Measurements from ENCODE around the gene SEC16B.
A peak's percentile ranks its signal among the peaks of the same experiment; 100 is the strongest.

The SEC16B gene

DNA sequence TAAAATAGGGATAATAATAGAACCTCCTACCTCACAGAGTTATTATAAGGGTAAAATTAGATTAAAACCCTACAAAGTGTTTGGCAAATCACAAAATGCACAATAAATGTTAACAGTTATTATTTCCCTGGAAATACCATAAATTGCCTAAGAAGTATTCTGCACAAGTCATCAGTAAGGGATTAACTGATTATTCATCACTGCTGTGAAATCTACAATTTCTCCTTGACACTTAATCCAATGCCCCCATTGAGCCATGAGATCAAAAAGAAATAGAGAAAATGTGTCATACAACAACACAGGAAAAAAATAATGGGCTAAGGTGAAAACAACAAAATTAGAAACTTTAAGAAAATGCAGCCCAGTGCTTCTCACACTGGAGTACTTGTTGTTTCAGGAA is 6.7 kb upstream of the SEC16B start:
- DNase-seq = no peak

DNA sequence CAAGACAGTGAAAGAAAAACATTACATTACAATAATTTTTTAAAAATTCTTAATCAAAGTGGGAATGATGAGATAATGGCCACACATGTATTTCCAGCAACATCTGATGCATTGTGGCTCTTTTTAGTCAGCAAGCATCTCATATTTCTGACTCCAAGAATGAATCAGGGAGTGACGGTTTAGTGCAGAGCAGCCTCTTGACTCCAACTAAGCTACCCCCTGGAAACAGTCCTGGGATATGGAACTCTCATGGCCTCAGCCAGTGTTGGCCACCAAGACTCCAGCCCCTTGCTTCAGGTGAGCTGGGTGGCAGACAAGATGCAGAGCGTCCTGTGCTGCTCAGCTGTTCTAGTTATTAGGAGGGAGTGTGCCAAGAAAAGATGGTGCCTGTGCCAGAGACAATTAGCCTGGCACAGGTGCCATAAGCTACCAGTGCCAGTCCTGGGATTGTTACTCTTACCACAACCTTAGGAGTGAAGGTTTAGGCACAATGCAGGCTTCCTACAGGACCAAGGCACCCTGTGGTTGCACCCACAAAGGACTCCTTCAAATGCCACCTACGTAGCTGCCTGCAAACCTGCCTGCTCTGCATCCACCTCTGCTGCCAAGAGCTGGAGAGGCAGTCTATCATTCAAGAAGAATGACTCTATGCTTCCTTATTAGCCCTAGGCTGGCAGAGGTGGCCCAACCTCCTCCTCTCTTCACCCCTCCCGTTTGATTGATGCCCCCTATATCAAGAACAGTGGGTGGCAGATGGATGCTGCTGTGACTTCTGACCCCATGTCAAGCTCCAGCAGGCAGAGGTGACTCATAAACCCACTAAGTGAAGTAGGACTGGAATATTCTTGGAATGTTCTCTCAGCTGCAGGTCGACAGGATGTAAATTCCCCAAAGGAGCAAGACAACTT is 6.0 kb upstream of the SEC16B start:
- DNase-seq = no peak

DNA sequence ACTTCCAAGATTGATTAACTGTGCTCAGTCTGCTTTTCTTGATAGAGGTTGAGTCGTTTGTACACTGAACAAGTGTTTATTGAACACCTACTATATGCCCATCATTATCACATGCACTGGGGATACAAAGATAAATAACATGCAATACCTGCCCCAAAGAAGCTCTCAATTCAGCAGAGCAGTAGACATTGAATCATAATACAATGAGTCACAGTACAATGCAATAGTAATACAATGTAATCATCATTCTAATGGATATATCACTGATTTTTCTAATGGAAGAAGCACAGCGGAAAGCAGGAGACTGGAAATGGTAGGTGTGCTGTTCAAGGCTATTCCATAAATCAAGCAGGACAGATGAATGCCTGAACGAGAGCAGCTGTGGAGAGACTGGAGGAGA is 3.7 kb upstream of the SEC16B start:
- DNase-seq = no peak

DNA sequence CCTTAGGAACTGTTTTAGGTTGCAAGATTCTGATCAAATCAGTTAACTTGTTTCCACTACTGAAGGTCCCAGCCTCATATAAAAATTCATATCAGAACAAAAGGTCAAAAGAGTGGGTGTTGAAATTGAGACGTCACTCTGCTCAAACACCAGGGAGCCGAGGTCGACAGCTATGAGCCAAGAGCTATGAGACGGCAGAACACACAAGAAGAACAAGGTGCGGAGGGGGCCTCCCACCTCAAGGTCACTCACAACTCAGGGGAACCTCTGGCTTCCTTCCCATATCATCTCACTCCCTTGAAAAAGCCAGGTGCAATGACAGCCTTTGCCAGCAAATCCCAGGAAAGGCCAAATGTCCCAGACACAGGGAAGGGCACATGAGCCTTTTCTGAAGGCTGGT is 749 bp downstream of the SEC16B start:
- DNase-seq = no peak

DNA sequence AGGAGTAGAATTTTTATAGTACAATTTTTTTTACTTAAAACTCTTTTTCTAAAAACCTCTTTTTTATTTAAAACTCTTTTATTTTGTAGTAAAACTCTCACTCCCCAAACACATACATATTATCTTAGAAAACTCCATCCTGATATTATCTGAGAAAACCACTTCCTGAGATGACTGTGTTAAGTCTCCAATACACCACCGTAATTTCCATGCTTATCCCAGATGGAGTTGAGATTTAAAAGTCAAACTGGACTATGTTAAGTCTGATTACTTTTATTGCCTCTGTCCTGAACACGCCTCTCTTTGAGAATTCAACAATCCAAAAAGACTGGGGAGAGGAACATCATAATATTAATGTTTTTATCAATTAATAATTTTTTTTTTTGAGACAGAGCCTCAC is 3.7 kb downstream of the SEC16B start:
- DNase-seq = no peak

DNA sequence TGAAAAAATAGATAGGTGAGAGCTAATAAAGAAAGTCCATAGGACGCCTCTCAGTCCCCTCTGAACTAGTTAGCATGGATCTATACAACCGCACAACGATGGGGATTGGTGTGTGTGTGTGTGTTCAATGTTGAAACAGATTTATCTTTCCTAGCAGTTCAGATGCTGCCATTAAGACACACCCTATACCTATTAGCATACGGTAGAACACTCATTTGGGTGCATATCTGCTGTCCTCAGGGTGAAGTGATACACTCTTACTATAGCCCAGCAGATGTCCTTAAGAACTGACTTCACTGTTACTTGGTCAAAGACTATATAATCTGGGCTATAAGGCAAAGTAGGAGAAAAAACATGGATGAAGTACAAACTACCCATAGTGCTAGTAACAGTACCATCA is 4.6 kb downstream of the SEC16B start:
- no peak for DNase-seq

DNA sequence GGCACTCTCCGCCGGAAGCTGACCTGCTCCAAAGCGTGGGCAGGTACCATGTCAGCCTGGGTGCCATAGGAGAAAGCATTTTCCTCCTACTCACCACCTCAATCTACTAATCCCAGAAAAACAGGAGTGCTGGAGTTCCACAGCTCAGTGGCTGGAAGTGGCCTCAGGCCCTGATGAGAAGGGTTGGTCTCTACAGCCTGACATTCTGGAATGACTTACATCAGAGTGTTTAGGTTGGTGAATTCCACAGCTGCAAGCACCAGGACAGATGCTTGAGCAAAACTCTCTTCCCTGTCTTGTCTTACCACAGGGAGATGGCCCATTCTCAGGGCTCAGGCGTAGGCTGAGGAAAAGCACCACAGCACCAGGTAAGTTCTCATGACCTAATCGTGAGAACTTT is 5.5 kb downstream of the SEC16B start:
- no peak for DNase-seq

DNA sequence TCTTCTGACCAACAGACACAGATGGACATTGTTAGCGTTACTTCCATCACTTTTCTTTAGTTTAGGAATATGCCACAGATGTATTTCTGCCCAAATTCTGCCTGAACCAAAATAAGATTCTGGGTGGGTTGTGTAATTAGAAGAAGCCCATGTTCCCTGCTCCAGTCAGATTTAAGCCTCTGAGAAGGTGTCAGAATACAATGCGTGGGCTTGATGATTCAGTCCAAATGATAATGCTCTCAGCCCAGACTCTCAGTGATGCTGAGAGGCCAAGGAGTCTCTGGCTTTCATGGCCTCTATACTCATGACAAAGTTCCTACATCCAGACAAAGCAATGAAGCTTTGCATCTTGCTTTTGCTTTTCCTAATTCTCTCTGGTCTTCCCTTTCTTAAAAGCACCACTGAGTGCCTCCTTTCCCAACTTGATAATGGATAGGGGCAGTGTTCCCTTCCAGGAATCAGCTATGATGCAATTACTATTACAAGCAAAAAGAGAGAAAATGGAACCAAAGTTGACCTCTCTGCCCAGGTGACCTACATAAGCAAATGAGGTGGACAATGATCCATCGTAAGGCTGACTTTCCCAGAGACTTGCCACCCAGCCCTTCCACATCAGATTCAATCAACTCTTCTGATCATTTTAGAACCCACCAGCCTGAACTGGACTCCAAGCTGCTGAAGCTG is 8.8 kb downstream of the SEC16B start:
- DNase-seq = no peak

DNA sequence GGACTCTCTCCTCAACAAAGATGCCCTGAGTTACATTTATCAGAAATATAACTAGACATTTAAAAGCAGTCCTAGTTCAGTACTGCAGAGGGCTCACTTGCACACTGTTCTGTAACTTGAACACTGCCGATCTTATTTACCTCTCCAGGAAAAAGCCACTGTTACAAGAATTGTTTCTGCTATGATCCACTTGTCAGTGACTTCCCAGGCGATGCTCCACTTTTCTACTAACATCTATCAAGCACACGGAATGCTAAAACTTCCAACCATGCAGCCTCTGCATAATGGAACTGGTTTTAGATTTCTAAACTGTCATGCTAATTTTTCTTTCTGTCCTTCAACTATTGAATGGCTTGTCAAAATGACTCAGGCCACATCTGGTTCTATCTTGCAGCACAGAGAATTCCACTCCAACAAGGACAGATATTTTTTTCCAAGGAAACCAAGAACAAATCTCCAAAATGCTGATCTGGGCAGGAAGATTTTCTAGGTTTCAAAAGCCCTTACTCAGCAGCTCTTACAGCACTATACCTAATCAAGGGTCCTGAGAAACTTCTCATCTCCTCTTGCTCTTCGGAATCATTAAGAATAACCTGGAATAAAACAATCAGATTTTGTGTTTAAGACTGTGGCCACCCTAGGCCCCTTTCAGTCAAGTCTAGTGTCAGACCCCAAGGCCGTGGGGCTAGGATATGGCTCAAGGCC is 9.9 kb downstream of the SEC16B start:
- no peak for DNase-seq

DNA sequence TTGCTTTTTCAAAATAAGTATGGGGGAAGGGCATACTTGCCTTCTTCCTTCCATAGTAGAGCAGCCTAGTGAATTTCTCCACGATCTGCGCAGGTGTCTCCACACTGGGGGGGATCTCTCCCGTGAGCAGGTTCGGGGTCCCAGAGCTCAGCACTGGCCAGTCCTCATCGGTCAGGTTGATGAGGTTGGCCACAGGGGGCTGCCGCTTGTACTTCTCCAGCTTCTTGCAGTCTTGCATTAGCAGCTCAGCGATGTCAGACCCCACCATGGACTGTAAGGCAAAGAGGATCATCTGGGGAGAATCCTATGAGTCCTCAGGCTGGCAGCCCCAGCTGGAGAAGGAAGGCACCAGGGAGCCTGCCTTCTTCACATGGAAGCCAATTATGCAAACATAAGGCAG is 11.8 kb downstream of the SEC16B start:
- no peak for DNase-seq

DNA sequence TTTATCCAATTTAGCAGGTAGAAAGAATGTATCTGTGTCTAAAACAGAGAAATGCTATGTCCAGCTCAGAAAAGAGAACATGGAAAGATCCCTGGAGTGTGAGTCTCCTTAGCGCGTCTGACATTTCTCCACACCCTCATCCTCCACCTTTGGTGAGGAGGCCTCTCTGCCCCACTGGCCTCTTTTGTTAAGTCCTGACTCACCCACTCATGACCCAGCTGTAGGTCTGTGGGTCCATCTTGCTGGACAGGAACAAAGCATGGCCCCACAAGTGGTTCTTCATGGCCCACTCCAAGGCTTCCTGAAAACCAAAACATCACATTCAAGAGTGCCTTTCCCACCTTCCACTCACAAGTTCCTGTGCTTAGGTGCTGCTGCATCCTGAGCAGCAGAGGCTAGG is 15.8 kb downstream of the SEC16B start:
- no peak for DNase-seq

DNA sequence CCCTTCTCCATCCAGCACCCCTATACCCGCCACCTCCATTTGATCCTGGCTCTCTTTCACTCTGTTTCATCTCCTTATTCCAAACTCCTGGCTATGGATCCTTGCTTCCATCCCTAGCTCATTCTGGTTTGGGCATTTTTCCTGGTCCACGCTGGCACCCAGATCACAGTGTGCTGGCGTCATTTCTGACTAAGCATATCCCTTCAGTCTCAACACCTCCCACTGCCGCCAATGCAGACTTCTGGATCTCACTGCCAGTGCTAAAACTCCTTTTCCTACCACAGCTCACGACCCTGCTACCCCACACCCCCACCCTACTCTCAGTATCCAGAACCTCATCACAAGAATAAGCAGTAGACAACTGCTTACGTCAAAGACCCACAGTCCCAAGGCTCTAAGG is 16.3 kb downstream of the SEC16B start:
- DNase-seq = no peak

DNA sequence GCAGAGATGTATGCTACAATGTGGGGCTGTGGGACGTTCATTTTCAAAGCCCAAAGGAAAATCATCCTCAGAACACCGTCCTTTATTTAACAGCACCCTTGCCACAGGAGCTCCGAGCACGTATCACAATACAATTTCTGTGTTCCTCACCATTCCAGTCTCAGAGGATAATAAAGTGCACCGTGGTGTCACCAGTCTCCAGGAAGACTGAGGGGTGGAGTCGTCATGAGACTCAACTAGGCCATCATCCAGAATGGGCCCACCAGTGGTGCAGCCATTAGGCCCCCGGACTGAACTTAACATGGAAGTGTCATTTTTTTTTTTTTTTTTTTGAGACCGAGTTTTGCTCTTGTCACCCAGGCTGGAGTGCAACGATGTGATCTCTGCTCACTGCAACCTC is 17.2 kb downstream of the SEC16B start:
- no peak for DNase-seq

DNA sequence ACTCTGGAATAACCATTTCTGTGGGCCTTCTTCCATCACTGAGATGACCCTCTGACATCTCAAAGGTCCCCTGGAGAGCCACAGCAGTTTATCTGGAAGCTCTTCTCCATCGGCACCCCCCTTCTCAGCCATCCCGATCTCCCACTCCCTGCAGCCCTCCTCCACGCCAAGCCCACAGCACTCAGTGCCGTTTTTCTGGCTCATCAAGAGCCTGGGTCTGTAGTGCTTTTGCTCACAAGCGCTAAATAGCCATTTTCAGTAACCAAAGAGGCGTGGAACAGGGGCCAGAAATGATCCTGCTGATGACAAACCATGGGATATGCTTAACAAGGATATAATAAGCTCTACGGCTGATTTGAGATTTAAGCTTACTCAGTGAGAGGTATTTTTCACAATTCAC is 17.6 kb downstream of the SEC16B start:
- DNase-seq = no peak

DNA sequence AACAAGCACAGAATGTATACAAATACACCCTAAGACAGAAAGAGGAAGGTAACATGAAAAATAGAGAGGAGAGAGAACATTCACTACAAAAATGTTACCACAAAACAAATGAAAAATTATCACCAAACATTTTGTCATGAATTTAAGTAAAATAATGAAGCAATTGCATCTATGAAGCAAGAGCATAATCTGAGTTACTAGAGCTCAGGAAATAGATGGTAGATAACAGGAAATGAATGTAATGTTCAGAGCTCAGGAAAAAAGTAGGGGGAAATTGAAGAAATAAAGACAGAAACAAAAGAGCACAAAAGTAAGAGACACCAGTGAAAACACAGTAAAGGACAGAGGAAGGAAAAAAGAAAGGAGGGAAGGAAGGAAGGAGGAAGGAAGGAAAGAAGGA is 19.4 kb downstream of the SEC16B start:
- no peak for DNase-seq

DNA sequence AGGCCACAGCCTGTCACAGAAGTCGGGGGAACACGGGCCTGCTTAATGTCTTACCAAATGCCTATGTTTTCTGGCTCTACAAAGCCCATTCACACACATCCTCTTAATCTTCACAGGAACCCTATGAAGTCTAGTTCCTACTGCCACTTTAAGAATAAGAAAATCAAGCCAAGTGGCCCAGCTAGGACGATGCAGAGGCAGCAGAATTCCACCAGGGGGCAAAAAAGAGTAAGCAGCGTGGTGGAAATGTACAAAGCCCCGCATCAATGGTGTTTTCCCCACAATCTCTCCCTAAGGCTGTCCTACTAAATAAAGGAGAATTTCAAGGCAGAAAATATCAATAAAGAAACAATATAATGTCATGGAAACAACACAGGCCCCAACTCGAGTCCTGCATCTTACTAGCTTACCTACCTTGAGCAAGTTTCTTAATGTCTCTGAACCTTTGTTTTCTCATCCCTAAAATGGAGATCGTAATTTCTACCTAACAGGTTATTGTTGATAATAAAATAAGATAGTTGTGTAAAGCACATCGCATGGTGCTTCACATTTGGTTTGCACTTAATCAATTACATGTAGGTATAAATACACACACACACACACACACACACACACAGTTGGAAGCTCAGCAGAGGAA is 21.4 kb downstream of the SEC16B start:
- DNase-seq = peak in 1 of 5 donors; percentile 8

DNA sequence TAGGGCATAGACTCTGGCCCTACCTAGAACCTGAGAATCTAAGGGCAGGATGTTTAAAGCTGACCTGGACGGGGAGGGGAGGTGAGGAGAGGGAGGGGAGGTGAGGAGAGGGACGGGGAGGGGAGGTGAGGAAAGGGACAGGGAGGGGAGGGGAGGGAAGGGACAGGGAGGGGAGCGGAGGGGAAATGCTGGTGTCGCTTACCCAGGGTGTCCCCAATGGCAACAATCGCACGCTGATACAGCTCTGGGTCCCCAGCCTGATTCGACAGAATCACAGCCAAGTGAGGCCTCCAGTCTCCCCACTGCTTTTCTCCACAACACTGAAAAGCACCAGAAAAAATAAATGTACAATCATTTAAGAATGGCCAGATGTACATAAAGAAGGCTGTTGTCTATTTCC is 22.2 kb downstream of the SEC16B start:
- no peak for DNase-seq

DNA sequence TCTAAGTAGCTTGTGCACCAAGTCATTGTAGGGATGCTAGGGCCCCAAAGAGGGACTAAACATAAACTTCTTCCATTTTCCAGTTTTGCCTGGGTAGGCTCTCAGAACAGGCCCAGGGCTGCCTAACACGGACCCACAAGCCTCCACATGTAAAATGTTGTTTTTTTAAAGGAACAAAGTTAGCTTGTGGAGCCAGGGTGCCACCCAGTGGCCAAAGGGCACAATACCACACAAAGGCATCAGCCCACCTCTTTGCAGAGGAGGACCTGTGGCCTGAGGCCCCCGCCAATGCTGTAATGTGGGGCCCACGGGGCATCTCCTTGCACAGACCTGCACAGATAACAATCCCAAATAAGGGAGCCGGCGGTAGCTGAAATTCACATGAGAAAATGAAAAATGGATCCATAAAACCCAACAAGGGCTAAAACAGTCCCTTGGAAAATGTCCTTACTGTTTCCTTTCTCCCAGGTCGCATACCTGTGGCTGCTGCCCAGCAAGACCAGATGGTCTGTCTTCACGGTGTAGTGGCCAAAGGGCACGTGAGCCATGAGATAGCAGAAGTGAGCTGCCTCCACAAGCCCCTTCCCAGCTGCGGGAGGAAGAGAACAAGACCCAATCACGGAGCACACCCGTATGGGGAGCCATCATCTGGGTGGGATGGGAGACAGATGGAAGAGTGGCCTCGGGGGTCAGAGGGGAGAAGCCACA is 23.8 kb downstream of the SEC16B start:
- DNase-seq = peak in 1 of 5 donors; percentile 16

DNA sequence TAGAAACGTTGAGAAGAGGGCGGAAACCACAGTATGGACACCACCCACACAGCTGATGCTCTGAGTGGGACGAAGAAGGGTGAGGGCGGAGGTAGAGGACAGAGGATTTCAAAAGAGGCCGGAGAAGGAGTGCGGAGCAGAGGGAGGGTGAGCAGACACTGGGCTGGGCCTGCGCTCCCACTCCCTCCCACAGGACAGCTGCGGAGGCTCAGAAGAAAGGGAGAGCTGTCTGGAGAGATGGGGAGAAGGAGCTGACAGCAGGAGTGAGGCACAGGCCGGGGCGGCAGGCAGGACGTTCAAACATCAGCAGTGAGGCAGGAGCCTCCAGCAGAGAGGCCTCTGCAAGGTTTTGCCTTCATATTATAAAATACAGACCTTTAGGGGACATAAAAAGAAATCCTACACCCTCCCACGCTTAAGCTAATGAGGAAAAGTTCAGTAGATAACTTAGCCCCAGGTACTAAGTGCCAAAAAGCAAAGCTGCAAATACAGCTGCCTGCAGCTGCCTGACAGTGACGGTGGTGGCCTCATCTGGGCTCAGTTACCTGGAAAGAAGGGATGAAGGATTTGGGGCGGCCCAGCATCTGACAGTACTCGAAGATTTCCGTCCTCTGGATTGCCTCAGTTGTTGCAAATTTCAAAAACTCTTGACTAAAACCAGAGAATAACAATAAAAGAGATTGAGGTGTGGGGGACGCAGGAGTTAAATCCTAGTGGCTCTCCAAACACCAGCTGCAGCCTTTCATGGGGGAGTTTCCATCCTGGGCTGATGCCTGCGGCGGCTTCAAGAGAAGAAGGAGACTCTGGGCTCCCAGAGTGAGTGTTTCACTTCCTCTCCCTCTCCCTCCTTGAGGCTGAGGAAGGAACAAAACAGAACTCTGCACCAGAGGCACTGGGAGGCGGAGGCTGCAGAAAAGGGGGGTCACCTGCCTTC is 25.6 kb downstream of the SEC16B start:
- DNase-seq = no peak

DNA sequence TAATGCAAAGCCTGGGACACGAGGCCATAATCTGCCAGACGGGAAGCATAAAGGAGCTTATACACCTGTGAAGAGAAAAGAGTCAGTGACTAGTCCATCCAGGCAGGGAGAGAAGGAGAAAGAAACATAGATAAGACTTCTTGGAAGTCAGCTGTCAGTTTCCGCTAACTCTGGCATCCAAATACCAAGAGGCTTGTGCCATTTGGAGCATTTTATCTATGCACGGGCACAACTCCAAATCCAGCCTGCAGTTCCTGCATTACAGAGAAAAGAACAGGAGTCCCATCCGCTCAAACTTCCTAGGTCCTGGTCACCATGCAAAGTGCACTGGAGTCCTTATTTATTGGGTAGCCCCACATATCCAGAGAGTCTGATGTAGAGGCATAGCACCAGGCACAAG is 27.9 kb downstream of the SEC16B start:
- DNase-seq = no peak

DNA sequence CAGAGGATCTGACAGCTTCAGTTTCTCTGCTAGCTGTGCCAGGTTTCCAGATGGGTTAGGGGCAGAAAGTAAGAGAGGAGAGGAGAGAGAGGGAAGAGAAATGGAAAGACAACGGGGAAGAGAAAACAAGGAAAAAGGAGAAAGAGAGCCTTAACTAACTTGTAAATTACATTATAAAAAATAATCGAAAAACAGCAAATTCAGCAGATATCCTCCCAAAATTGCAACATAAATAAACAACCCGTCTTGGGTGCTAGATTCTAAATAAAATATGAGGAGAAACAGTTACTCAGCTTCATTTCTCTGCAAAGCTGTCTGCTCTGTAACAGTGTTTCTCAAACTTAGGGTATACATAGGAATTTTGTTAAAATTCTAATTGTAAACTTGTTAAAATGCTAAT is 29.2 kb downstream of the SEC16B start:
- DNase-seq = no peak

Measured in T-helper 1 cell (primary cell).